K562 (cell line): Measurements from ENCODE around the gene SAMD15.

Experiments used
- CTBP1 ChIP-seq: fragments of 450-650 bp; IDR thresholded peaks from 2 replicates; pipeline ENCODE4 v1.6.1; 2016; ENCODE audit warnings: borderline replicate concordance
- E2F6 ChIP-seq, 2 experiments: IDR thresholded peaks; 2 replicates each; pipeline ENCODE4 v1.6.1; 2011; ENCODE audit warnings: borderline replicate concordance in 1 of 2, control low read depth in 1 of 2, low read depth in 1 of 2, low read length in 1 of 2, mild to moderate bottlenecking in 1 of 2, mixed read lengths in 1 of 2, moderate library complexity in 1 of 2; ENCODE audit not compliant: insufficient read depth in 1 of 2, insufficient read length in 1 of 2, poor library complexity in 1 of 2, severe bottlenecking in 1 of 2; ENCODE audit errors: extremely low read depth in 1 of 2
- EZH2 ChIP-seq: IDR thresholded peaks from 2 replicates; pipeline ENCODE4 v1.6.1; 2012; ENCODE audit warnings: low read depth, mild to moderate bottlenecking, inconsistent platforms, low read length, borderline replicate concordance
- FOXP1 ChIP-seq: sonication (generic); formaldehyde crosslinking; IDR thresholded peaks from 2 replicates; pipeline ENCODE4 v1.8.0; 2022; ENCODE audit warnings: mild to moderate bottlenecking, missing genetic modification reagents
- GABPA ChIP-seq: fragments of 200-800 bp; sonication (Bioruptor generic); conservative IDR thresholded peaks from 2 replicates; pipeline ENCODE4 v1.6.1; 2016; ENCODE audit warnings: low read depth, missing genetic modification characterization, missing compliant biosample characterization
- TCFL5 ChIP-seq: fragments of 250-450 bp; sonication (Bioruptor Pico); conservative IDR thresholded peaks from 2 replicates; pipeline ENCODE4 v1.6.1; 2021; ENCODE audit warnings: mild to moderate bottlenecking, moderate library complexity, matching md5 sums
- ZNF354B ChIP-seq: fragments of 250-450 bp; sonication (Bioruptor Pico); IDR thresholded peaks from 2 replicates; pipeline ENCODE4 v1.4.0; 2020

GRCh38 chr14:77340389-77340788, 36.8 kb upstream of the SAMD15 start:
- TF ChIP-seq TCFL5 (CRISPR knock-in tag) (no peak), ZNF354B (CRISPR knock-in tag) (no peak), FOXP1 (CRISPR knock-in tag) (no peak), E2F6 (IDR thresholded peaks at IDR 0.05; ENCODE audit: borderline replicate concordance in 1 of 2, extremely low read depth in 1 of 2, insufficient read depth in 1 of 2, insufficient read length in 1 of 2, low read depth in 1 of 2, low read length in 1 of 2, poor library complexity in 1 of 2, severe bottlenecking in 1 of 2) (no peak), CTBP1 (no peak), EZH2 (no peak), GABPA (tag) (no peak)
